Smooth muscle cell (in vitro differentiated cells): ENCODE data around the gene ZNF697. TPM values are rescaled to one million over a fixed set of nuclear protein-coding genes. Genes with fewer than 3 reads are reported as not detected.

ENCODE experiments used
- DNase-seq: peaks from one replicate; lab custom pipeline; 2025; ENCODE audit not compliant: unreplicated experiment; lab: John Stamatoyannopoulos, UW
- H2AFZ ChIP-seq: fragments of 200-600 bp; sonication (generic); 2 replicates; pipeline ENCODE4 v1.6.0; 2016; ENCODE audit warnings: antibody characterized with exemption, low read depth, mild to moderate bottlenecking
- H3F3A ChIP-seq: fragments of 200-600 bp; sonication (generic); 2 replicates; pipeline ENCODE4 v1.6.0; 2017; ENCODE audit warnings: antibody characterized with exemption, low read depth
- H3K27ac ChIP-seq: fragments of 200-600 bp; sonication (generic); 2 replicates; pipeline ENCODE4 v1.5.1; 2016; ENCODE audit warnings: low read depth, mild to moderate bottlenecking
- H3K27me3 ChIP-seq: fragments of 200-600 bp; sonication (generic); 2 replicates; pipeline ENCODE4 v1.6.1; 2016; ENCODE audit warnings: low read depth, mild to moderate bottlenecking
- H3K36me3 ChIP-seq: fragments of 200-600 bp; sonication (generic); 2 replicates; pipeline ENCODE4 v1.5.1; 2016; ENCODE audit warnings: low read depth
- H3K4me1 ChIP-seq: fragments of 200-600 bp; sonication (generic); 2 replicates; pipeline ENCODE4 v1.5.1; 2016; ENCODE audit warnings: low read depth
- H3K4me2 ChIP-seq: fragments of 200-600 bp; sonication (generic); 2 replicates; pipeline ENCODE4 v1.6.0; 2016; ENCODE audit warnings: mild to moderate bottlenecking
- H3K4me3 ChIP-seq: fragments of 200-600 bp; sonication (generic); 2 replicates; pipeline ENCODE4 v1.5.1; 2016; ENCODE audit warnings: mild to moderate bottlenecking
- H3K79me2 ChIP-seq: fragments of 200-600 bp; sonication (generic); 2 replicates; pipeline ENCODE4 v1.6.0; 2016; ENCODE audit warnings: low read depth, mild to moderate bottlenecking
- H3K9ac ChIP-seq: fragments of 200-600 bp; sonication (generic); 2 replicates; pipeline ENCODE4 v1.6.0; 2016; ENCODE audit warnings: low read depth
- H3K9me3 ChIP-seq: fragments of 200-600 bp; sonication (generic); replicated peaks from 2 replicates; pipeline ENCODE4 v1.5.1; 2016; ENCODE audit warnings: low read depth
- H4K20me1 ChIP-seq: fragments of 200-600 bp; sonication (generic); 2 replicates; pipeline ENCODE4 v1.6.0; 2016; ENCODE audit warnings: low read depth
- CTCF ChIP-seq: fragments of 200-600 bp; sonication (generic); IDR thresholded peaks from 2 replicates; pipeline ENCODE4 v1.5.1; 2017; ENCODE audit warnings: borderline replicate concordance, mild to moderate bottlenecking, antibody characterized with exemption; ENCODE audit not compliant: insufficient read depth, poor library complexity, severe bottlenecking
- WGBS: methylation state at CpG from one replicate; pipeline ENCODE4 v1.1.7; 2016; ENCODE audit warnings: low lambda C conversion rate; 5-methylcytosine and 5-hydroxymethylcytosine counted together
- polyA plus RNA-seq: library from polyadenylated mRNA; unstranded; fragments of >200 nt; fragmentation: Nextera tagmentation; extraction: Ambion mirVana; gene quantifications from 2 replicates; pipeline ENCODE4 v1.2.1, GENCODE V29; 2016
- total RNA-seq: library from RNA; depleted of rRNA; stranded (reverse); fragments of >200 nt; gene quantifications from 2 replicates; pipeline ENCODE4 v1.2.3, GENCODE V29; 2014

The ZNF697 gene
- total and polyA plus RNA-seq, 2 experiments from 2014 or later, result 2.2 to 18.5 TPM

- Histone ChIP-seq H3K9me3 (no peaks in the 10 kb centered on the region), H3K36me3 (no peaks in the 10 kb centered on the region), H3K79me2 (no peaks in the 10 kb centered on the region), H3K4me3 (no peak overlapping the region), H4K20me1 (no peaks in the 10 kb centered on the region), H3K4me1 (peaks cover 14% of the 10 kb centered on the region), H3K27ac (peak overlapping the region; percentile 3), H2AFZ (peak overlapping the region; percentile 11), H3K4me2 (peak overlapping the region; percentile 62), H3K9ac (no peak overlapping the region), H3F3A (no peaks in the 10 kb centered on the region), H3K27me3 (no peaks in the 10 kb centered on the region)
- WGBS, result 58% methylated on average over 1 of the region's 1 CpG
- no peak for DNase-seq
- TF ChIP-seq CTCF, result no peak
Measured at GRCh38 chr1:119655154-119655553, 7.1 kb upstream of the ZNF697 start.

- Histone ChIP-seq H3K9me3 (no peaks in the 10 kb centered on the region), H3K4me1 (peaks cover 10% of the 10 kb centered on the region), H3K36me3 (no peaks in the 10 kb centered on the region), H3F3A (no peaks in the 10 kb centered on the region), H4K20me1 (no peaks in the 10 kb centered on the region), H3K4me2 (no peak overlapping the region), H3K27ac (peak overlapping the region; percentile 18), H3K79me2 (no peaks in the 10 kb centered on the region), H3K27me3 (no peaks in the 10 kb centered on the region), H3K4me3 (no peak overlapping the region), H3K9ac (no peak overlapping the region), H2AFZ (no peak overlapping the region)
- no peak for DNase-seq
- 80% methylated on average over 3 of the region's 3 CpGs for WGBS
- no peak for TF ChIP-seq CTCF
Measured at GRCh38 chr1:119653839-119654170, 5.7 kb upstream of the ZNF697 start.

GRCh38 chr1:119653135-119653838, 5.2 kb upstream of the ZNF697 start:
- no peaks in the 10 kb centered on the region for H3K36me3 ChIP-seq
- no peaks in the 10 kb centered on the region for H3K79me2 ChIP-seq
- no peak overlapping the region for H3K4me3 ChIP-seq
- no peak overlapping the region for H3K9ac ChIP-seq
- H3K4me1 ChIP-seq, result peaks cover 12% of the 10 kb centered on the region
- TF ChIP-seq CTCF, result no peak
- H3K4me2 ChIP-seq, result no peak overlapping the region
- no peak overlapping the region for H2AFZ ChIP-seq
- peak overlapping the region; percentile 18 for H3K27ac ChIP-seq
- H3K27me3 ChIP-seq, result no peaks in the 10 kb centered on the region
- H3K9me3 ChIP-seq, result no peaks in the 10 kb centered on the region
- no peaks in the 10 kb centered on the region for H3F3A ChIP-seq
- DNase-seq, result no peak
- 91% methylated on average over 4 of the region's 4 CpGs for WGBS
- no peaks in the 10 kb centered on the region for H4K20me1 ChIP-seq

GRCh38 chr1:119652587-119652986, 4.5 kb upstream of the ZNF697 start:
- Histone ChIP-seq H3K27me3 (no peaks in the 10 kb centered on the region), H4K20me1 (no peaks in the 10 kb centered on the region), H3K9ac (no peak overlapping the region), H3K4me2 (no peak overlapping the region), H3K79me2 (no peaks in the 10 kb centered on the region), H3K9me3 (no peaks in the 10 kb centered on the region), H3K4me1 (peaks cover 12% of the 10 kb centered on the region), H2AFZ (no peak overlapping the region), H3K4me3 (no peak overlapping the region), H3F3A (no peaks in the 10 kb centered on the region), H3K36me3 (no peaks in the 10 kb centered on the region), H3K27ac (no peak overlapping the region)
- DNase-seq, result no peak
- WGBS, result 80% methylated on average over 4 of the region's 4 CpGs
- TF ChIP-seq CTCF, result no peak
